HCT116 (cell line): Measurements from ENCODE around the gene CRISPLD2. TPM values are rescaled to one million over a fixed set of nuclear protein-coding genes. Genes with fewer than 3 reads are reported as not detected.

ENCODE experiments used
- ATAC-seq: fragments of 200-7000 bp; cut with Tn5 transposase; 2 replicates; pipeline ENCODE4 v1.9.1; 2020; ENCODE audit warnings: mild to moderate bottlenecking, moderate library complexity
- BruUV-seq: library from RNA; stranded (reverse); fragments of 400-500 nt; replicated peaks from 2 replicates; lab custom pipeline; 2021; lab: Mats Ljungman, UMichigan
- CTCF ChIA-PET: fragments of 300-600 bp; sonication (Branson Sonifier 250); formaldehyde crosslinking; loops from one replicate; lab custom pipeline; 2021; ENCODE audit warnings: antibody characterized with exemption; lab: Charles Lee
- POLR2A ChIA-PET: fragments of 300-600, 350-600 bp; sonication (Branson Sonifier 250); formaldehyde crosslinking; loops from one replicate; lab custom pipeline; 2021; ENCODE audit warnings: antibody characterized with exemption; lab: Charles Lee
- RAD21 ChIA-PET, 2 experiments: fragments of 300-600 bp; sonication (Branson Sonifier 250); formaldehyde crosslinking; loops; one replicate each; lab custom pipeline; 2023; ENCODE audit warnings: low total read pairs in 2 of 2; ENCODE audit not compliant: uncharacterized antibody in 2 of 2, unreplicated experiment in 2 of 2, low non-redundant PET in 1 of 2; lab: Charles Lee
- DNase-seq: peaks from one replicate; pipeline ENCODE4 v3.0.0-alpha.2; 2010; ENCODE audit warnings: low read depth, low spot score
- H2AFZ ChIP-seq: fragments of 200-600 bp; shearing (Covaris generic), sonication (generic); 2 replicates; pipeline ENCODE4 v1.6.1; 2017; ENCODE audit warnings: low read depth, mixed run types, mixed read lengths, antibody characterized with exemption, low read length; ENCODE audit not compliant: poor library complexity, severe bottlenecking
- H3K27ac ChIP-seq: 2 replicates; pipeline ENCODE4 v1.5.1; 2012; ENCODE audit warnings: low read depth, low read length
- H3K27me3 ChIP-seq: fragments of 200-600 bp; sonication (generic); 2 replicates; pipeline ENCODE4 v1.6.1; 2016; ENCODE audit warnings: mixed run types, low read length, mixed read lengths; ENCODE audit not compliant: insufficient read depth
- H3K36me3 ChIP-seq, 2 experiments: fragments of 200-500 bp in 1 of 2; fragments of 200-600 bp in 1 of 2; sonication (Bioruptor generic) in 1 of 2; sonication (generic) in 1 of 2; 2 replicates each; pipeline versions ENCODE4 v1.5.1 to v1.6.1; 2014 to 2016; ENCODE audit warnings: low read length in 2 of 2, inconsistent platforms in 1 of 2, mixed read lengths in 1 of 2, mixed run types in 1 of 2; ENCODE audit not compliant: insufficient read depth in 2 of 2, control insufficient read depth in 1 of 2
- H3K4me1 ChIP-seq, 2 experiments: fragments of 200-600 bp in 1 of 2; sonication (generic) in 1 of 2; 2 replicates each; pipeline versions ENCODE4 v1.5.1 to v1.6.1; 2012 to 2017; ENCODE audit warnings: low read length in 2 of 2, inconsistent platforms in 1 of 2, mild to moderate bottlenecking in 1 of 2, mixed read lengths in 1 of 2, mixed run types in 1 of 2, moderate library complexity in 1 of 2; ENCODE audit not compliant: insufficient read depth in 2 of 2, control insufficient read depth in 1 of 2
- H3K4me2 ChIP-seq: fragments of 200-600 bp; sonication (generic); 2 replicates; pipeline ENCODE4 v1.6.1; 2017; ENCODE audit warnings: mixed run types, low read length, mixed read lengths
- H3K4me3 ChIP-seq, 2 experiments: fragments of 200-600 bp in 1 of 2; sonication (generic) in 1 of 2; replicated peaks in 1 of 2; 2 replicates each; pipeline ENCODE4 v1.5.1; 2011 to 2016; ENCODE audit warnings: low read length in 2 of 2, control low read depth in 1 of 2, low read depth in 1 of 2, mild to moderate bottlenecking in 1 of 2, mixed read lengths in 1 of 2, mixed run types in 1 of 2
- H3K79me2 ChIP-seq: fragments of 200-600 bp; sonication (generic); 2 replicates; pipeline ENCODE4 v1.6.1; 2017; ENCODE audit warnings: mild to moderate bottlenecking, mixed run types, low read length, moderate library complexity, mixed read lengths; ENCODE audit not compliant: insufficient read depth
- H3K9ac ChIP-seq: fragments of 200-600 bp; sonication (generic); 2 replicates; pipeline ENCODE4 v1.6.1; 2016; ENCODE audit warnings: low read length, mixed read lengths
- H3K9me2 ChIP-seq: fragments of 200-600 bp; sonication (generic), shearing (Covaris generic); 2 replicates; pipeline ENCODE4 v1.6.1; 2017; ENCODE audit warnings: mixed run types, mild to moderate bottlenecking, moderate library complexity; ENCODE audit not compliant: insufficient read depth
- H3K9me3 ChIP-seq, 2 experiments: fragments of 200-500 bp in 1 of 2; fragments of 200-600 bp in 1 of 2; sonication (Bioruptor generic) in 1 of 2; sonication (generic) in 1 of 2; 2 replicates each; pipeline ENCODE4 v1.6.1; 2014 to 2017; ENCODE audit warnings: low read length in 2 of 2, mixed read lengths in 2 of 2, inconsistent platforms in 1 of 2, low read depth in 1 of 2, mild to moderate bottlenecking in 1 of 2, mixed run types in 1 of 2, moderate library complexity in 1 of 2; ENCODE audit not compliant: control insufficient read depth in 1 of 2, insufficient read depth in 1 of 2
- H4K20me1 ChIP-seq: fragments of 200-600 bp; sonication (generic), shearing (Covaris generic); 2 replicates; pipeline ENCODE4 v1.6.1; 2017; ENCODE audit warnings: mixed run types, mild to moderate bottlenecking, moderate library complexity; ENCODE audit not compliant: insufficient read depth
- CBX3 ChIP-seq: IDR thresholded peaks from 2 replicates; pipeline ENCODE4 v1.6.1; 2012; ENCODE audit warnings: low read depth
- CTCF ChIP-seq, 3 experiments: fragments of 200-600 bp in 1 of 3; sonication (generic) in 1 of 3; IDR thresholded peaks in 2 of 3; conservative IDR thresholded peaks in 1 of 3; 2 replicates each; pipeline ENCODE4 v1.5.1; 2012 to 2017; ENCODE audit warnings: low read depth in 2 of 3, low read length in 2 of 3, antibody characterized with exemption in 1 of 3, borderline replicate concordance in 1 of 3, control low read depth in 1 of 3, mild to moderate bottlenecking in 1 of 3, mixed read lengths in 1 of 3, mixed run types in 1 of 3, moderate library complexity in 1 of 3; ENCODE audit not compliant: insufficient read depth in 1 of 3
- EGR1 ChIP-seq: IDR thresholded peaks from 2 replicates; pipeline ENCODE4 v1.6.1; 2012; ENCODE audit warnings: low read depth
- EZH2 ChIP-seq: fragments of 200-600 bp; sonication (generic); IDR thresholded peaks from 2 replicates; pipeline ENCODE4 v1.6.1; 2017; ENCODE audit warnings: antibody characterized with exemption, mixed run types
- FOSL1 ChIP-seq: IDR thresholded peaks from 2 replicates; pipeline ENCODE4 v1.6.1; 2012; ENCODE audit warnings: low read depth
- JUND ChIP-seq: IDR thresholded peaks from 2 replicates; pipeline ENCODE4 v1.6.1; 2012
- SIN3A ChIP-seq: IDR thresholded peaks from 2 replicates; pipeline ENCODE4 v1.6.1; 2012; ENCODE audit warnings: low read depth
- SP1 ChIP-seq: IDR thresholded peaks from 2 replicates; pipeline ENCODE4 v1.6.1; 2012; ENCODE audit warnings: low read depth
- TCF7L2 ChIP-seq: IDR thresholded peaks from 2 replicates; pipeline ENCODE4 v1.7.0; 2011; ENCODE audit warnings: borderline replicate concordance, inconsistent platforms; ENCODE audit not compliant: insufficient read depth, insufficient read length; ENCODE audit errors: extremely low read depth
- YY1 ChIP-seq: IDR thresholded peaks from 2 replicates; pipeline ENCODE4 v1.6.1; 2011; ENCODE audit warnings: low read length, low read depth, moderate library complexity, mild to moderate bottlenecking; ENCODE audit not compliant: insufficient replicate concordance; ENCODE audit errors: extremely low read depth
- intact Hi-C: fragments of 100-400 bp; cut with micrococcal nuclease; formaldehyde crosslinking; loops from 2 replicates; pipeline ENCODE4 v1.10.0; 2022
- total RNA-seq: library from RNA; stranded (reverse); gene quantifications from one replicate; pipeline ENCODE4 v1.2.1, GENCODE V29; 2021; ENCODE audit not compliant: unreplicated experiment
- TF ChIP-seq, protein P1 (sequence below): IDR thresholded peaks from 2 replicates; pipeline ENCODE4 v1.6.1; 2012

CRISPLD2 gene
- total RNA-seq, 1 experiment from 2014 or later = 4.6 TPM

DNA sequence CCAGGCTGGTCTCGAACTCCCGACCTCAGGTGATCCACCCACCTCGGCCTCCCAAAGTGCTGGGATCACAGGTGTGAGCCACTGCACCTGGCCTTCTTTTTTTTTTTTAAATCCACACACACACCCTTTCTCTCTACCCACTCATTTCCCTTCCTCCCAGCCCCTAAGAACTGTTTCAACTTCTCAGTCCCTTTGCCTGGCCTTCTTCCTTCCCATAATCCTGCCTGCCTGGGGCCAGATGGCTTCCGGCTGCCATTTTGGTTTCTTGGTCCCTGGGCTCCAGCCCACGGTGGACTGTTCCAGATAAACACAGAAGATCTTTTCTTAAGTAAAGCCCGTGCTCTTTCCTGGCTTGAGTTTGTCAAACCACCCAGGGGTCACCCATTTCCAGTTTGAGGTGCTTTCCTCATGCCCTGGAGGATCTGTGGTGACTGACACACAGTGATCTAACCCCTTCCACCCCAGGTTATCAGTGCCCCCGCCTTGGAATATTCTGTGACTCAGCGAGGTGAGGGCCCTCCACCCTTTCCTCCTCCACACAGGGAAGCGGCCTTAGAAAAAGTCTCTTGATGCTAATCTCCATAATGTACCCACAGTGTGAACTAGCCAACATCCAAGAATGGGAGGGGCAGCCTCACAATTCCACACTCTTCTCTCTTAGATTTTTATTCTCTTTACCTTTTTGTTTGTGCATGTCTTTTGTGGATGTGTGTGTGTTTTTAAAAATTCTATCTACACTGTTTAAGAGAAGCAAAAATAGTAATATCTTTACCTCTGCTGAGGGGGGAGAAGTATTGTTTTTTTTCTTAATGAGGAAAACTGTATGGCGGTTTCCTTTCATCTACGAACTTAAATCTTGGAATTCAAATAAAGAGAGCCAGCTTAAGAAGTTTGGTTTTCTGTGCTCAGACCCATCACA lies 60.0 kb downstream of the CRISPLD2 start:
- Histone ChIP-seq H3K4me2 (peak overlapping the region; percentile 51), H3K36me3 (no peaks in the 10 kb centered on the region), H2AFZ (peak overlapping the region; percentile 36), H3K9me2 (no peaks in the 10 kb centered on the region), H3K4me1 (peaks cover 9 to 55% of the 10 kb centered on the region in 2 experiments), H3K27me3 (no peaks in the 10 kb centered on the region), H3K4me3 (peak overlapping the region in 1 of 2 experiments; percentile 23; a peak in 2 of 4 replicates), H3K27ac (peak overlapping the region; percentile 8; the same call in 1 of the 2 replicates), H3K9me3 (no peaks in the 10 kb centered on the region), H3K79me2 (no peaks in the 10 kb centered on the region), H4K20me1 (no peaks in the 10 kb centered on the region), H3K9ac (no peak overlapping the region)
- TF ChIP-seq EZH2 (no peak), TCF7L2 (no peak), JUND (peak; percentile 53; the same call in 1 of the 2 replicates), SIN3A (no peak; the same call in 1 of the 2 replicates), FOSL1 (peak; percentile 69), CTCF (IDR thresholded peaks at IDR 0.05 in 2 of 3, conservative IDR thresholded peaks at IDR 0.05 in 1 of 3; ENCODE audit: borderline replicate concordance in 1 of 3, insufficient read depth in 1 of 3, low read depth in 2 of 3, low read length in 2 of 3) (no peak), EGR1 (peak; percentile 68; the same call in 1 of the 2 replicates), YY1 (no peak), CBX3 (no peak), SP1 (peak; percentile 66)
- TF ChIP-seq, protein P1, sequence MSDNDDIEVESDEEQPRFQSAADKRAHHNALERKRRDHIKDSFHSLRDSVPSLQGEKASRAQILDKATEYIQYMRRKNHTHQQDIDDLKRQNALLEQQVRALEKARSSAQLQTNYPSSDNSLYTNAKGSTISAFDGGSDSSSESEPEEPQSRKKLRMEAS = peak; percentile 9; the same call in 1 of the 2 replicates
- intact Hi-C loops = no loop called here
- ChIA-PET RAD21 (interaction anchor here in 1 of 2 experiments (0.7 kb wide), 1 partner anchor 125 kb away, joined by 4 read pairs; no protein-coding TSS in a partner anchor), CTCF (no interaction called here), POLR2A (no interaction called here)
- ATAC-seq = peak; percentile 77
- DNase-seq = peak; percentile 38
- no TSS peak for BruUV-seq
